ENCODE results near the gene GPR162. TPM values are rescaled to one million over a fixed set of nuclear protein-coding genes. Genes with fewer than 3 reads are reported as not detected.

GPR162 gene
- total RNA-seq, 1 experiment from 2014 or later, result not detected

DNA sequence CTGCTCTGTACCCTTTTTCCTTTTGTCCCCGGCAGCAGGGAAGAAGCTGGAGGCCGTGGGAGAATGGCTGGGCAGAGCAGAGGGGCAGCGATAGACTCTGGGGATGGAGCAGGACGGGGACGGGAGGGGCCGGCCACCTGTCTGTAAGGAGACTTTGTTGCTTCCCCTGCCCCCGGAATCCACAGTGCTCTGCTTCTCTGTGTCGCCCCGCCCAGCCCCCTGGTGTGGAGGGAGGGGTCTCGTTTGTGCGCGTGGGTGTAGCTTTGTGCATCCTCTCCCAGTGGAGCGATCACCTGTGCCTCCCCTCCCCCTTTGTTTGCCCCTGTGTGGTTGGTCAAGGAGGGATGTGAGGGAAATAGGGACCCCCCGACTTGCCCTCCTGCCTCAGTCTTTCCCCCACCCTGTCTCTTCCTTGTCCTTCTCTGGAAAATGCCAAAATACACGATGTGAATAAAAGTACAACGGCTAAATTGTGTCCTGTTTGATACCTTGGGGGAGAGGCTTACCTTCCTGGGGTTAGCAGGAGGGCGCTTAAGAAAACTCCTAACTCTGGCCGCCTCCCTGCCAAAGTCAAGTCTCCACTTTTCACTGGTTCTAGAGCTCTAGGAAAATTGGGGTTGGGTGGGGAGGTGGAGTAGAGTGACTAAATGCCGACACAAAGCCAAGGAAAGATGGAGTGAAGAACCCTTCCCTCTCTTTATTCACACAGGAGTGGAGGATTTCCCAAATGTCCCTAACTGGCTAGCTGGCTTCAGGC is 44.7 kb downstream of the GPR162 start:
- intact Hi-C loops (cut with micrococcal nuclease), result loop anchor here (5.0 kb wide), 1 partner anchor 61 kb away; the partner anchor contains the start of gene ATN1

DNA sequence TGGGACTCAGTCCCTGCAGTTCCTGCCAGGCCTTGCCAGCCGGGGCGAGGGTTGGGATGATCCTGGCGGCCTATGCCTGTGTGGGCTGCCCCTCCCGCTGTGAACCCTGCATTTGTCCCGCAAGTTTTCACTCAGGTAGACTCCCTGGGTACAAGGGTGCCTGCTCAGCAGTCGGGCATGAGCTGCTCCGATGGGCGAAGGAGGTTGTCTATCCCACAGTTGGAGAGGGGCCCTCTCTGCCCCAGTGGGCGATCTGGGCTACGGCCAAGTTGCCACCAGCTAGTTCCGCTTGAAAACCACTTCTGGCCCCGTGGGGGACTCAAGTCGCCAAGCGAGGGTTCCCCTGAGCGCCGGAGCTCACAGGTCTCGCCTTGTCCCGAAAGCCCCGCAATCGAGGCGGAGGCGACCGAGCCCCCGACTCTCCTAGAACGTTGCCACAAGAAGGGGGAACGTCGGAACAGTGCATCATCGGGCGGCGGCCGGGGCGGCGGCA is 45.3 kb downstream of the GPR162 start:
- POLR2A ChIA-PET (ENCODE audit: unreplicated experiment), result interaction anchor here (0.5 to 0.7 kb wide), 3 partner anchors 8 to 231 kb away, joined by 3 to 16 read pairs (median 6); partner anchors contain the start of gene LPAR5
- Histone ChIP-seq H3K9ac (ENCODE audit: low read length) (0 out of 2 replicates have a peak overlapping the region, but pooled peaks have one; percentile 20), H3K4me1 (ENCODE audit: insufficient read depth, low read length) (peaks cover 36% of the 10 kb centered on the region), H2AFZ (ENCODE audit: low read length) (peak overlapping the region; percentile 86), H3K4me3 (ENCODE audit: low read length) (peak overlapping the region; percentile 73), H3K79me2 (ENCODE audit: low read length) (peaks cover 28% of the 10 kb centered on the region), H3K27ac (ENCODE audit: low read length) (peak overlapping the region; percentile 9; the same call in 1 of the 2 replicates), H4K20me1 (ENCODE audit: low read length) (peaks cover 23% of the 10 kb centered on the region), H3F3A (ENCODE audit: low read length, unreplicated experiment) (peaks cover 2% of the 10 kb centered on the region), H3K27me3 (ENCODE audit: low read length) (no peaks in the 10 kb centered on the region), H3K36me3 (ENCODE audit: low read depth, low read length) (peaks cover 27% of the 10 kb centered on the region), H3K4me2 (ENCODE audit: low read length) (peak overlapping the region; percentile 98), H3K9me2 (replicated peaks; ENCODE audit: low read length) (no peaks in the 10 kb centered on the region), H3K9me3 (ENCODE audit: low read length) (no peaks in the 10 kb centered on the region)
- TSS peak; percentile 26 for BruUV-seq (replicated peaks)
- ATAC-seq, result peak; percentile 32
- CTCF ChIA-PET, result no interaction called here
- intact Hi-C loops (cut with micrococcal nuclease), result loop anchor here (5.0 kb wide), 1 partner anchor 60 kb away; the partner anchor contains the start of gene ATN1
- TF ChIP-seq EZH2 (IDR thresholded peaks at IDR 0.05; ENCODE audit: low read length, unreplicated experiment) (no peak), EZH2phosphoT487 (IDR thresholded peaks at IDR 0.05; ENCODE audit: borderline replicate concordance, low read length) (no peak)
- TF ChIP-seq, protein P1, sequence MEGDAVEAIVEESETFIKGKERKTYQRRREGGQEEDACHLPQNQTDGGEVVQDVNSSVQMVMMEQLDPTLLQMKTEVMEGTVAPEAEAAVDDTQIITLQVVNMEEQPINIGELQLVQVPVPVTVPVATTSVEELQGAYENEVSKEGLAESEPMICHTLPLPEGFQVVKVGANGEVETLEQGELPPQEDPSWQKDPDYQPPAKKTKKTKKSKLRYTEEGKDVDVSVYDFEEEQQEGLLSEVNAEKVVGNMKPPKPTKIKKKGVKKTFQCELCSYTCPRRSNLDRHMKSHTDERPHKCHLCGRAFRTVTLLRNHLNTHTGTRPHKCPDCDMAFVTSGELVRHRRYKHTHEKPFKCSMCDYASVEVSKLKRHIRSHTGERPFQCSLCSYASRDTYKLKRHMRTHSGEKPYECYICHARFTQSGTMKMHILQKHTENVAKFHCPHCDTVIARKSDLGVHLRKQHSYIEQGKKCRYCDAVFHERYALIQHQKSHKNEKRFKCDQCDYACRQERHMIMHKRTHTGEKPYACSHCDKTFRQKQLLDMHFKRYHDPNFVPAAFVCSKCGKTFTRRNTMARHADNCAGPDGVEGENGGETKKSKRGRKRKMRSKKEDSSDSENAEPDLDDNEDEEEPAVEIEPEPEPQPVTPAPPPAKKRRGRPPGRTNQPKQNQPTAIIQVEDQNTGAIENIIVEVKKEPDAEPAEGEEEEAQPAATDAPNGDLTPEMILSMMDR (conservative IDR thresholded peaks at IDR 0.05; ENCODE audit: low read depth, low read length), result no peak
- peak; percentile 24 for DNase-seq

More for the DNA sequence above, 44.7 kb downstream of the GPR162 start:
- H4K20me1 ChIP-seq (ENCODE audit: low read length), result peaks cover 23% of the 10 kb centered on the region
- H3K27ac ChIP-seq (ENCODE audit: low read length), result 0 out of 2 replicates have a peak overlapping the region, but pooled peaks have one; percentile 9
- H2AFZ ChIP-seq (ENCODE audit: low read length), result peak overlapping the region; percentile 86
- H3K9ac ChIP-seq (ENCODE audit: low read length), result 0 out of 2 replicates have a peak overlapping the region, but pooled peaks have one; percentile 20
- peak overlapping the region; percentile 98 for H3K4me2 ChIP-seq (ENCODE audit: low read length)
- TF ChIP-seq, protein P1 (conservative IDR thresholded peaks at IDR 0.05; ENCODE audit: low read depth, low read length), result no peak
- no peak for TF ChIP-seq EZH2 (IDR thresholded peaks at IDR 0.05; ENCODE audit: low read length, unreplicated experiment)
- TF ChIP-seq EZH2phosphoT487 (IDR thresholded peaks at IDR 0.05; ENCODE audit: borderline replicate concordance, low read length), result no peak
- peaks cover 30% of the 10 kb centered on the region for H3K4me1 ChIP-seq (ENCODE audit: insufficient read depth, low read length)
- H3F3A ChIP-seq (ENCODE audit: low read length, unreplicated experiment), result no peaks in the 10 kb centered on the region
- H3K9me2 ChIP-seq (replicated peaks; ENCODE audit: low read length), result no peaks in the 10 kb centered on the region
- DNase-seq, result no peak
- BruUV-seq (replicated peaks), result no TSS peak
- ATAC-seq, result no peak
- H3K9me3 ChIP-seq (ENCODE audit: low read length), result no peaks in the 10 kb centered on the region
- no peaks in the 10 kb centered on the region for H3K27me3 ChIP-seq (ENCODE audit: low read length)
- ChIA-PET CTCF (no interaction called here), POLR2A (ENCODE audit: unreplicated experiment) (interaction anchor here (0.5 kb wide), 2 partner anchors 7 to 231 kb away, joined by 3 to 16 read pairs; partner anchors contain the start of gene LPAR5)
- H3K4me3 ChIP-seq (ENCODE audit: low read length), result peak overlapping the region; percentile 73
- H3K79me2 ChIP-seq (ENCODE audit: low read length), result peaks cover 28% of the 10 kb centered on the region
- H3K36me3 ChIP-seq (ENCODE audit: low read depth, low read length), result peaks cover 28% of the 10 kb centered on the region

All from PC-3 (cell line).